Endometrium (tissue), 2 donors: ENCODE data around the gene CAPZB.
A peak's percentile ranks its signal among the peaks of the same experiment; 100 is the strongest.

Experiments used
- FAIRE-seq: peaks from 2 replicates; lab custom pipeline; 2012; peaks lifted over from hg19 to GRCh38; lab: Jason Lieb, UNC
- donor health status: control.
- donor health status: control.

CAPZB gene

GRCh38 chr1:19367584-19368041 is 117.7 kb downstream of the CAPZB start:
- no peak for FAIRE-seq

- no peak for FAIRE-seq
Observed at GRCh38 chr1:19366599-19367536, 118.5 kb downstream of the CAPZB start.

GRCh38 chr1:19365721-19366120 is 119.6 kb downstream of the CAPZB start:
- peak; percentile 62 for FAIRE-seq

GRCh38 chr1:19363536-19364152 is 121.7 kb downstream of the CAPZB start:
- no peak for FAIRE-seq

GRCh38 chr1:19361611-19362147 is 123.7 kb downstream of the CAPZB start:
- FAIRE-seq, result no peak

GRCh38 chr1:19360843-19361610 is 124.3 kb downstream of the CAPZB start:
- FAIRE-seq, result no peak

- FAIRE-seq, result no peak
Observed at GRCh38 chr1:19360432-19360831, 124.9 kb downstream of the CAPZB start.

GRCh38 chr1:19360016-19360415 is 125.3 kb downstream of the CAPZB start:
- no peak for FAIRE-seq

- FAIRE-seq, result no peak
Observed at GRCh38 chr1:19359357-19359756, 126.0 kb downstream of the CAPZB start.

GRCh38 chr1:19358710-19359109 is 126.6 kb downstream of the CAPZB start:
- FAIRE-seq, result no peak

GRCh38 chr1:19357299-19357986 is 127.9 kb downstream of the CAPZB start:
- no peak for FAIRE-seq

- no peak for FAIRE-seq
Observed at GRCh38 chr1:19356266-19356665, 129.1 kb downstream of the CAPZB start.

- peak; percentile 55 for FAIRE-seq
Observed at GRCh38 chr1:19354531-19354981, 130.8 kb downstream of the CAPZB start.

GRCh38 chr1:19353596-19353995 is 131.7 kb downstream of the CAPZB start:
- no peak for FAIRE-seq

- no peak for FAIRE-seq
Observed at GRCh38 chr1:19352839-19353238, 132.5 kb downstream of the CAPZB start.

GRCh38 chr1:19351873-19352272 is 133.5 kb downstream of the CAPZB start:
- no peak for FAIRE-seq

GRCh38 chr1:19350566-19350965 is 134.8 kb downstream of the CAPZB start:
- FAIRE-seq, result no peak

GRCh38 chr1:19349999-19350398 is 135.3 kb downstream of the CAPZB start:
- FAIRE-seq, result no peak

GRCh38 chr1:19348441-19349198 is 136.7 kb downstream of the CAPZB start:
- FAIRE-seq, result no peak

GRCh38 chr1:19347533-19348172 is 137.7 kb downstream of the CAPZB start:
- no peak for FAIRE-seq
